ENCODE results near the gene SLU7.

DNA sequence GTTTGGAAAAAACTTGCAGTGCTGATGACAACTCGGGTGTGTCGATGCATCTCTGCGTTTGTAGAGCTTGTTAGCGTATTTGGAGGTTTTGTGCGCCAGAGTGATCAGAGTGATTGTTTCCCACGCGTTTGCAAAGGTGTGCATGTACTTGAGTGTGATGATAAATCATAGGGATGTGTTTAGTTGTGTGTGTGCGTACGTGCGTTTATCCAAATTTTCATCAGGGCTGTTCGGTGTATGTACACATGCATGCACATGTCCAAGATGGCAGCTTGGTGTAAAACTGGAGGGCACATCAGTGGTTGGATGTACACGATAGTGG lies 48.2 kb downstream of the SLU7 start:
- TF ChIP-seq EZH2 (IDR thresholded peaks at IDR 0.05; ENCODE audit: low read length, unreplicated experiment) = no peak
- TF ChIP-seq, protein P1, sequence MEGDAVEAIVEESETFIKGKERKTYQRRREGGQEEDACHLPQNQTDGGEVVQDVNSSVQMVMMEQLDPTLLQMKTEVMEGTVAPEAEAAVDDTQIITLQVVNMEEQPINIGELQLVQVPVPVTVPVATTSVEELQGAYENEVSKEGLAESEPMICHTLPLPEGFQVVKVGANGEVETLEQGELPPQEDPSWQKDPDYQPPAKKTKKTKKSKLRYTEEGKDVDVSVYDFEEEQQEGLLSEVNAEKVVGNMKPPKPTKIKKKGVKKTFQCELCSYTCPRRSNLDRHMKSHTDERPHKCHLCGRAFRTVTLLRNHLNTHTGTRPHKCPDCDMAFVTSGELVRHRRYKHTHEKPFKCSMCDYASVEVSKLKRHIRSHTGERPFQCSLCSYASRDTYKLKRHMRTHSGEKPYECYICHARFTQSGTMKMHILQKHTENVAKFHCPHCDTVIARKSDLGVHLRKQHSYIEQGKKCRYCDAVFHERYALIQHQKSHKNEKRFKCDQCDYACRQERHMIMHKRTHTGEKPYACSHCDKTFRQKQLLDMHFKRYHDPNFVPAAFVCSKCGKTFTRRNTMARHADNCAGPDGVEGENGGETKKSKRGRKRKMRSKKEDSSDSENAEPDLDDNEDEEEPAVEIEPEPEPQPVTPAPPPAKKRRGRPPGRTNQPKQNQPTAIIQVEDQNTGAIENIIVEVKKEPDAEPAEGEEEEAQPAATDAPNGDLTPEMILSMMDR (conservative IDR thresholded peaks at IDR 0.05; ENCODE audit: low read depth, low read length) = no peak

Data from PC-3 (cell line).